HG03025 (cell line): ENCODE data around the gene MUC5AC.

Experiments
- ATAC-seq: cut with Tn5 transposase; IDR thresholded peaks from one replicate; pipeline ENCODE4 v1.9.1; 2021; ENCODE audit warnings: mild to moderate bottlenecking, moderate library complexity; ENCODE audit not compliant: unreplicated experiment, low FRiP score

Gene MUC5AC

DNA sequence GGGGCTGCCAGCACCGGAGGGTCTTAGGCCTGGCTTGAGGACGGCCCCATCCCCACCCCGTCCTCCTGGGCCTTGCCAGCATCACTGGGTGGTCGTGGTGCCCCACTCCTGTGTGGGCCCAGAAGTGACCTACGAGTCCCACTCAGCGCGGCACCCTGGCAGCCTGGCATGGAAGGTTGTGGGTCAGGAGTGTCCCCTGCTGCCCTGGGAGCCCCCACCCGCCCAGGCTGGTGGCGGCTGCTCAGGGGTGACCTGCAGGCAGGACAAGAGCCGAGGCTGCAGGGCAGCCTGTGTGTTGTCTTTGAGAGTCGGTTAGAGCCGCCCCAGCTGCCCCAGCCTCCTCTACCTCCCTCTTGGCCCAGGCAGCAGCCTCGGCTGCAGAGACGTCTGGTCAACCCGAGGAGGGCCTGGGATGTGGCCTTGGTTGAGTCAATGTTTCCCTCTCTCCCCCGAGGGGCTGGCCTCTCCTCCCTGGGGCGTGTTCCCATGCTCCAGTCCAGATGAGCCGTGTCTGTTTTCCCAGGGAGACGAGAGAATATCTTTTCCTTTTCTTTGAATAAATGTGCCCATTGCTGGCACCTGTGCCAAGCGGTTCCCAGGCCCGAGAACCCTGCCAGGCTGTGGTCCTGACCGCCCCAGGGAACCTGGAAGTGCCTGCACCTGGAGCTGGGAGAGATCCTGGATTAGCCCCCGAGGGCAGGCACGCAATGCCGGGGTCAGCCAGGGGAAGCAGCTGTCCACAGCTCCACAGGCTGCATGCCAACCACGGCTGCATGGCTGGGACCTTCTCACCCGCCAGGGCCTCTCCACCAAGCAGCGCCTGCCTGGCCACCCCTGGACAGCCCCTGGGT, 35.7 kb upstream of the MUC5AC start:
- ATAC-seq, result no peak

DNA sequence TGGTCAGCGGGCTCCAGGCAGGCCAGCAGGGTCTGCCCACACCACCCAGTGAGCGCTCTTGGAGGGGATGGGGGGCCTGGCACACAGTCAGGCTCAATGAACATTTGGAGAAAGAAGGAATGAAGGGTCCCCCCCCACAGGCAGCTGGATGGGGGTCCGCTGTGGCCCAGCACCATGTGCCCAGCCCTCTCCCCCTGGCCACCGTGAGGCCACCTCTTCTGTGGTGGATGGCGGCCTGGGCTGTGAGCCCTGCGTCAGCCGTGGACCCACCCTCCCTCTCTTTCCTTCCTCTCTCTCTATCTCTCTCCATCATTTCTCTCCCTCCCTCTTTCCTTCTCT, 35.1 kb upstream of the MUC5AC start:
- no peak for ATAC-seq

DNA sequence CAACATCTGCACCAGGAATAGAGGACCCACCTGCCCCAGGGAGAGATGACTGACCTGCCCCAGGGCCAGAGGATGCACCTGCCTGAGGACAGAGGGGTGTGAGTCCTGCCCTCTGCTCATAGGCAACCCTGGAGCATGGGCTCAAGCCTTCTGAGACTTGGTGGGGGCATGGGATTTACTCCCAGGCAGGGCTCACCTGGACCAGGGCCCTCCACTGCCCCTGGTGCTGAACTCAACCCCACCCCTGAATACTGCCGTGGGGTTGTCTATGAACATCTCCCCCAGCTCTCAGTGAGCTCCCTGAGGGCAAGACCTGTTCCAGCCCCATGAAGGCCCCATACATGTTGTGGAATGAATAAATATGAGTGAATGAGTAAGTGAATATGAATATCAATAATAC, 33.8 kb upstream of the MUC5AC start:
- no peak for ATAC-seq

DNA sequence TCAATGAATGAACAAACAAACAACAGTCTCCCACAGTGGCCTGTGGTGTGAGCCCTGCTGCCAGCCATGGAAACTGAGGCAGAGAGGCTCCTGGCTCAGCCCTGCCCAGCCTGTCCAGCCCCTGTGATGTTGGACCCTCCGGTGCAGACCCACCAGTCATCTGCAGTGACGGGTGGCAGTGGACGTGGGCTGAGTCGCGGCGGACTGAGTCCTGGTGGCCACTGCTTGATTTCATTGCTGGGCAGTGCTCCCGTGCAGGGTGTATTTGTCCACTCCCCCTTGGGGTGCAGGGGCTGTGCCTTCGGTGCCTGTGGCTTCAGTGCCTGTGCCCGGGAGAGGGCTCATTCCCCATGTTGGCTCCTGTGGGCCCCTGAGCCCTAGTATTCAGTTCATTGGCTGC, 31.9 kb upstream of the MUC5AC start:
- ATAC-seq, result no peak

DNA sequence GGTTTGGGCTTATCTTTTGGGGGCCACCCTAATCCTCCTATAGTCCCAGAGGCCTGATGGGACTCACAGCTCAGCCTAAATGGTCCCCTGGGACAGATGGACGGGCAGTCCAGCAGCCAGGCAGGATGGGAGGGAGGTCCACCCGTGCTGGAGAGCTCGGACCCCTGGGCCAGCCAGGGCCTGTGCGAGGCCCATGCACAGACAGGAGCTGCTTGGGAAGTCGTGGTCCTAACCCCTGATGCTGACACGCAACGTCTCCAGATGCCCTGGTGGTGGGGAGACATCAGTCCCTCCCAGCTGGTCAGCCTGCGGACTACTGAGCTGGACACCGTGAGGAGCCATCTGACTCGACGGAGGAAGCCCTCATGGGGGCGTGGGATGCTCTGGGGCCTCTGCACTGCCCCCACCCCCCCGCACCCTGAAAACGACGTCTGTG, 31.2 kb upstream of the MUC5AC start:
- ATAC-seq, result no peak

DNA sequence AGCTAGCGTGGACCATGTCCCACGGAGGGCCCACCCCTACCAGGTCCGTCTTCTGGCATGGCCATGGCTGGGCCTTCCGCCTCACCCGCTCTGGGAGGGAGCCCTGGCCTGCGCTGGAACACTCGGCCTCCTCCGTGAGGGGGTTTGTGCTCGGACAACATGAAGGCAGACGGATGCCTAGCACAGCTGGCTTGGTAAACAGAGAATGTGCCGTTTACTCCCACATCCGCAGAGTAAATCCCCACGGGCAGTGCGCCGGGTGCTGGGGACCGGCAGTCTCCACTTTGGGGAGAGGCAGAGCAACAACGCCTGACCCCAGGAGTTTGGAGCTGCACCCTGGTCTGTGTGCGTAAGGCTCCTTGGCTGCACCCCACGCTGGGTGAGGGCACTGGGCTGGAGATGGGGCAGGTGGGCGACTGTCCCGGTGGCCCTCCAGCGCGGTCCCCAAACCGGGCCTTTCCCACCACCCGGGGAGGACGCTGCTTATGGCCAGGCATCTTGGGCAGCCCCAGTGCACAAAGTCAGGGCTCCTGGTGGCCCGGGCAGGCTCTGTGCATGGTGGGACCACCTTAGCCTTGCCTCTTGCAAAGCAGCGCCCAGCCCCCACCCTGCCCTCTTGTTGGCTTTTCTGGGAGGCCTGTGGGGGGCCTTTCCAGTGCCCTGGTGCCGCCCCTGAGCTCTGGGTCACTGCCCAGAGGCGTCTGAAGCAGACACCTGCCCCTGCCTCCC, 30.7 kb upstream of the MUC5AC start:
- ATAC-seq, result no peak

DNA sequence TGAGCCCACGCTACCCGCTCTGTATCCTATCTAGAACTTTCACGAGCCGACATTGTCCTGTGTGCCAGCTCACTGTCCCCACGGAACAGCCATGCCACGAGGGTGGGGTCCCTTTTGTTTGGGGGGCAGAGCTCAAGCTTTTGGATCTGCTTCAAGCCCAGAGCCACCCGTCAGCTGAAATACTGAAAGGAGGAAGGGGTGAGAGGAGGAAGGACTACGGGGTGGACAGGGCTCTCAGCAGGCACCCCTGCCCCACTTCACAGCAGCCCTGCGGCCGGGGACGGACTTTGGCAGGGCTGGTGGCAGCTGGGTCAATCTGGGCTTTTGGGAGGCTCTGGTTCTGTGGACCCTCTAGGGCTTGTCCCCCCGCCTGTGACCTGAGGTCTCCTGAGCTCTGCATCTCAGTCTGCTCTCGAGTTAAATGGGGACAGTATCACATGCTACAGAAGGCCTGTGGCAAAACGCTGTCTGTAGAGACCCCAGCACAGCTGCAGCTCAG, 30.0 kb upstream of the MUC5AC start:
- no peak for ATAC-seq

DNA sequence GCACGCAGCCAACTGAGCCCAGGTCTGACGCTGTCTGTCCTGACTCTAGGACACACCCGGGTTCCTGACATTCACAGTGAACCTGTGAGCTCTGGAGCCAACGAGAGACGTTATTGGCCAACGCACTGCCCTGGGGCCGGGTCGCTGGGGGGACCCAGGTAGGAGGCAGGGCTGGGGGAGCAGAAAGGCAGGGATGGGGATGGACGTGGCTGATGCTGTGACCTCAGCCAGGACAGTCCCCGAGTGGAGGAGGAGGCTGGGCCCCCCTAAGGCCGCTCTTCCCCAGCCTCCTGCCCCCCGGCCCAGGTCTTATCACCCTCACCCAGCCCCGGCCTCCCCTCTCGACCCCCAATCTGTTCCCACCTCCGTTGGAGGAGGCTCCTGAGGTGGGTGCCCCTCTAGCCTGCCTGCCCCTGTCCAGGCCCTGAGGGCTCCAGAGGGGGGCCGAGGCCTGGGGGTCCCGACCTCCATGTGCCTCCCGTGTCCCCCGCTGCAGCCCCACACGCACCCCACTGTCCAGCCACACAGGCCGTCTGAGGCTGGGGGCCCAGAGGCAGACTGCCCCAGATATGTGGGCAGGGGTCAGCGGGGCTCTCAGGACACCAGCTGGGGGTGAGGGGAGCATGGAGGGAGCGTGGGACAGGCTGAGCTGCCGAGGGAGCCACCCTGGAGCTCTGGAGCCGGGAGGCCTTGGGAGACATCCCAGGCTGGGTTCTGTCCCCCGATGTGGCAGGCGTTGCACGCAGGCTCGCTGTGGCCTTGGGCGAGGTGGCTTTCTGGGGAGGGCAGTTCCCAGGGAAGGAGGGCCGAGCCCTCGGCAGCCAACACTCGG, 29.2 kb upstream of the MUC5AC start:
- no peak for ATAC-seq

DNA sequence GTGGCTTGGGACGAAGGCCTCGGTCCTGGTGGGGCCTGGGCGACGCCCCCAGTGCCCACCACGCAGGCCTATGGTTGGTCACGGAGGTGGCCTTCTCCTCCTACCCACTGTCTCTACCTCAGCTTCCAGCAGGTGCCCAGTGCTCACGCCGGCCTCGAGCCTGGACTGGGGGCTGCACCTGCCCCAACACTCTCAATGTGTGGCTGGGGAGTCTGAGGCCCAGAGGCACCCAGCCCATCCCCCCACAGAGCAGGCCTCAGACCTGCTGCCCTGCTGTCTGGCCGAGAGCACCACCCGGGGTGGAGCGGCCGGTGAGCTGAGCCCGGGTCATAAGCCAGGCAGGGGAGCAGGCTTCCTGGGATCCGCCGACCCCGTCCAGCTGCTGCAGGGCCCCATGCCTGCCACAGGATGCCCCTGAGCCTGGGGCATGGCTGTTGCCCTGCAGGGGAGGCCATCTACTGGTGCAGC, 28.6 kb upstream of the MUC5AC start:
- no peak for ATAC-seq

DNA sequence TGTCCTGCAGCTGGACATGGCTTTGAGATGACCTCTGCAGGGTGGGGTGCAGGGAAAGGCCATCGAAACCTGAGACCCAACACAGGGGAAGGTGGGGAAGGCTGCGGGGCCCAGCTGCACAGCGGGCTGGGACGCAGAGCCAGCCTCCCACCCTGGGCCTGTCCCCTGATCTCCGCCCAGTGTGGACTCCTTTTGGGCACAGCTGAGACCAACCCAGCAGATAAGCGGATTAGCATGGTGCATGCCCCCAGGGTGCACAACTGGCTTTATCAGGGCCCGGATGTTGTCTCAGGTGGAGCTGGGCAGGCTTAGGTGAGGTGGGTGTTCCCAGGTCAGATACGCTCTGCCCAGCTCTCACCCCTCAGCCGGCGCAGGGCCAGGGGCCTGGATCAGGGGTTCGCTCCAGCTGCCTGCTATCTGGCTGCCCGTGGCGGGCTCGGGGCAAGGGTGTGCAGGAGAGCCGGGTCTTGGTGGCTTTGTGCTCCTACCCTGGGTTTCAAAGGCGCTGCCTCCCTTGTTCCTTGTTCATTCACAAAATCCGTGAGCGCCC, 28.1 kb upstream of the MUC5AC start:
- no peak for ATAC-seq

DNA sequence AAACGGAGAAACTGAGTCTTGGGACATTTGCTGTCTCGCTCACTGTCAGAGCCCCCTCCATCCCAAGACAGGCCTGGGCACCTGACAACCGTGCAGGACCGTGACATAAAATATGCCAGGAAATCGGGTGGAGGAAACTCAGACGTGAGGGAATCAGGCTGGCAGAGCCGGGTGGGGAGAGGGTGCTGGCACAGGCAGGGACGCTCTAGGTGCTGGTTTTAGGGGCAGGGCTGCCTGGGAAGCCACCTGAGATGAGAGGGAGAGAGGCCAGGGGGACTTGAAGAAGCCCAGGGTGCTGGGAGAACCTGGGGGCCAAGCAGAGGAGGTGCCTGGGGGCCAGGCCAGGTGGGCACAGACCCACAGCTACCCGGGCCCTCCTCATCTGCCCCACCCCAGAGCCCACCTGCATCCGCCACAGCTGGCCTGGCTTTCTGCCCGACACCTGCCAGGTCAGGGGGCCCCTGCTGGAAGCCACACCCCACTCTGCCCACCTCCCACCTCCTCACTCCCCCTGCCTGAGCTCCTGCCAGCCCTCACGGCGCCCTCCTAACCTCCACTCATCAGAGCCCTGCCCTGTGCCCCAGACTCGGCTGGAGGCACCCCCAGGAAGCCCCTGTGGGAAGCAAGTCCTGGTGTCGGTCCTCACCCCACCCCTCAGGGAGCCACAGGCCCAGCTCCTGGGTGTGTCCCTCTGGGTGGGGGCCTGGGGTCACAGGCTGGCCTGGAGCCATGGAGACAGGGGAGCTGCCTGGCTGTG, 27.3 kb upstream of the MUC5AC start:
- no peak for ATAC-seq

DNA sequence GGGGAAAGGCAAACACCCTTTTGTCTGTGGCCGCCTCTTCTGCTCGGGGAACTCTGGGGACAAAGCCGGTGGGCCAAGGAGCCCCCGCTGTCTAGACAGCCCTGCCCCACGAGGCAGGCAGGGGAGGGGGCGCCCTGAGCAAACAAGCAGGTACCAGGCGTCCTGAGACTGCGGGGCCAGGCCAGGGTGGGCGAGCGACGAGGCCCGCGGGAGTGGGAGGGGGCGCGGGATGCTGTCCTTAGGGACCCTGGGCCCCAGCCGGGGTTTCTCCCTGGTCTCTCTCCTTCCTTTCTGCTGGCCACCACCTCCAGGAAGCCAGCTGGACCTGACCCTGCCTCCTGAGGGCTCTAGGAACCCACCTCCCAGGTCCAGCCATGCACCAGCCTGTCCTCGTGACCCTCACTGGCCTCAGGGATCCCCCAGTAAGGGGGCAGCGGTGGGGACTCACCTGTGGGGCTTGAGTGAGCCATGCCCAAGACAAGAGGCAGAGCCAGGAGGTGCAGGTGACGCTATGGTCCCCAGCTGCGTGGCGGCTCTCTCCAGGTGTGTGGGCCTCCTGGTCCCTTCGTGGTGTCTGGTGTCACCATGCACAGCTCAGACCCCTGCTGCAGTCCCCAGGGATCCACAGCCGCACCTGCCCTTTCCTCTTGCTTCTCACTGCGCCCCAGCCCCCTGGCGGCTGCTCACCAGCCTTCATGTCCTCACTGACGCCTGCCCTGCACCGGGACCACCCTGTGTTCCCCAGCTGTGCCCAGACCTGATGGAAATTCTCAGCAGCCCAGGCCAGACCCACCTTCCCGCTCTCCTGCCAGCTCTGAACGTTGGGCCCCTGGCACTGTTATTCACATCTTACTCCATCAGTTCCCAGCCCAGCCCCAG, 26.5 kb upstream of the MUC5AC start:
- ATAC-seq, result no peak

DNA sequence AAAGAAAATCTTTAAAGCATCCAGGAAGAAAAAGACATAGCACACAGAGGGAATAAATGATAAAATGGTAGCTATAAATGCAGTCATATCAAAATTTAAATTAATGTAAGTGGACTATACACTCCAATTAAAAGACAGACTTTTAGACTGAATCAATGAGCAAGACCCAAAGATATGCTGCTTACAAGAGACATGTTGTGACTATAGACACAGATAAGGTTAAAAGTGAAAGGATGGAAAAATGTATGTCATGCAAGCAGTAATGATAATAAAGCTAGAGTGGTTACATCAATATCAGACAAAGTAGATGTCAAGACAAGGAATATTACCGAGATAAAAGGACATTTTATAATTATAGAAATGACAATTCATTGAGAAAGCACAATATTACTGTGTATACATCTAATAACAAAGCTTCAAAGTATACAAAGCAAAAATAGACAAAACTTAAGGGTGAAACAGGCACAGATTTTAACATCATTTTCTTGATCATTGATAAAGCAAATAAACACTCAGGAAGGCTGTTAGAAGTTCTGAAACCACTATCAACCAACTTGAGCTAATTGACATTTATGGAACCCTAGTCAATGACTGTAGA, 22.8 kb upstream of the MUC5AC start:
- ATAC-seq, result no peak

DNA sequence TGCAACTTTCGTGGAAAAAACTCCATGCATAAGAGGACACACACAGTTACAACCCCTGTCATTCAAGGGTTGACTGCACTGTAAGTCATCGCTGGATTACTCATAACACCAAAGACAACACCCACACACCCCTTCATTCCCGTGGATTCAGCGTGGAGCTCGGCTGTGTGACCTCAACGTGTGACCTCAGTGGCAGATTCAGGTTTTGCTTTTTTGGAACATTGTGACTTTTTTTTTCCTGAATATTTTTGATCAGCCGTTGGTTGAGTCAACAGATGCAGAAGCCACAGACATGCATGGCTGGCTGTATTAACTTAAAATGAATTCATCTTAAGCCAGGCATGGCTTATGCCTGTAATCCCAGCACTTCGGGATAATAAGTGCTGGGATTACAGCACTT, 19.7 kb upstream of the MUC5AC start:
- ATAC-seq, result no peak

DNA sequence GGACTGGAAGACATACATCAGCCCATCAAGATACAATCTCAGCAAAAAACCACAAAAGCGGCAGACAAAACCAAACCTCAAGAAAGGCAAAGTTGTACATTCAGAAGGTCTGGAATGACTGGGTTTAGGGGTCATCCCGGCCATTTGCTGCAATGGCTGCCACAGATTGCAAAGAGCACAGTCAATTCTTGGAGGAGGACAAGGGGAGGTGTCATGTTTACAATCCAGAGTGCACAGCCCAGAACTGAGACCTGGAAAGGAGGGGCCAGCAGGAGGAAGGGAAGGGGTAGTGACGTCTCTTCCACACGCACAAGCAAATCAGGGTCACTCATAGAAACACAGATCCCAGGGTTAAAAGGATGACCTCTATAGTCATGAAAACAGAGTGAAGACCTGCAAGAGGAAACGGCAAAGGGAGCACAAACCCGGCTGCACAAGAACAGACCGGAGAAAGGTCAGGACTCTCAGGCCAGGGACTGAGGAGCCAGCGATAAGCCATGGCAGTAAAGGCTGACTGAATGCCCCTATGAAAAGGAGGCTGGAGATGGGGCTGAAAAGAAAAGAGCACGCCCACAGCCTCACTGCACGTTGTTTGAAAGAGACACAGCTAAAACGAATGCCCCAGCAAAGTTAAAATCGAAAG, 18.2 kb upstream of the MUC5AC start:
- ATAC-seq, result no peak

DNA sequence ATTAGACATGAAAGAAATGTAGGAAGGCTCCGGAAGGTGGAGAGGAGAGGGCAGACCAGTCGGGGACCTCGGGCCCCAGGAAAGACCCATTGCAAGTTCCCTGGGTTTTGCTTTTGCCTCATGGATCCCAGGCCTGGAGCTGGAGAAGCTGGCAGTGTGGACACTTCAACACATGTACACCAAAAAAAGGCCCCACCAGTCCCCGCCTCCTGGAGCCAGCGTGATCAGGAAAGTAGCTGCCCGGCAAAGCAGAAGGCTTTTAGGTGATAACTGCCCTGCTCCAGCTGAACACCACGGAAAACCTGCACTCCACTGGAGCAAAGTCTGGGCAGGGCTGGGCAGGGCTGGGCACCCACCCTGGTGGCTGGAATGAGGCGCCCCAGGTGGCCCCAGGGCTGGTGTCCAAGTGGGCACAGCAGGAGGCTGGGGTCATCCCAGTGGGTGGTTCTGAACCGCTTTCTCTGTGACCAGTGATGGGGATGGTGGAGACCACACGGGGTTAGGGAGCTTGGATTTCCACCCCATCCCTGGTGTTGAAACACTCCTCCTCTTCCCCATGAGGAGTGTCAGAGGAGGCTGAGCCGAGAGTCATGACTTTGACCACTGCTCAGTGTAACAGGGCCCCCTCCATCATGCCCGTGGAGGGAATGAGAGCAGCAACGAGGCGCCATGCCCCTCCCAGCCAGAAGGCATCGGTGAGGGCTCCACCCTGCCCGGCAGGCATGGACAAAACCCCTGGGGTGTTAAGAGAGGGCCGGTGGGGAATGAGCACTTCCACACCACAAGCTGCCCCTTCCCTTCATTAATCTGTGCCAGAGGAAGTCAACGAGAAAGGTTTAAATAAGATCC, 16.9 kb upstream of the MUC5AC start:
- ATAC-seq, result no peak

DNA sequence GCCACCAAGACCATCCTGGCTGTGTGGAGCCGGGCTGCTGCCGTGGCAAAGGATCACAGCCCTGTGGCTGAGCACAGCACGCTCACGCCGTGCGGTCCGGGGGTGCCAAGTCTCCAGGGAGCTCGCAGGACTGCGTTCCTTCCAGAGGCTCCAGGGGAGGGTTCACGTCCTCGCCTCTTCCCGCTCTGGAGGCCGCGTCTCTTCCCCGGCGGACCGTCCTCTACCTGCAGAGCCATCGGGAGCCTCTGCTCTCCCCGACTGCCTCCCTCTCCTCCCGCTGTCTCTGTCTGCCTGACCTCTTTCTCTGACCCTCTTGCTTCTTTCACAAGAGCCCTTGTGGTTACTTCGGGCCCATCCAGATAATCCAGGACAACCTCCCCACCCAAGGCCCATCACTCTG, 11.4 kb upstream of the MUC5AC start:
- no peak for ATAC-seq
